ENCODE results near the gene GSK3B.

Gene GSK3B

GRCh38 chr3:120095979-120096426, 1.8 kb upstream of the GSK3B start:
- DNase-seq (ENCODE audit: low read depth in 2 of 2), result no peak

DNA sequence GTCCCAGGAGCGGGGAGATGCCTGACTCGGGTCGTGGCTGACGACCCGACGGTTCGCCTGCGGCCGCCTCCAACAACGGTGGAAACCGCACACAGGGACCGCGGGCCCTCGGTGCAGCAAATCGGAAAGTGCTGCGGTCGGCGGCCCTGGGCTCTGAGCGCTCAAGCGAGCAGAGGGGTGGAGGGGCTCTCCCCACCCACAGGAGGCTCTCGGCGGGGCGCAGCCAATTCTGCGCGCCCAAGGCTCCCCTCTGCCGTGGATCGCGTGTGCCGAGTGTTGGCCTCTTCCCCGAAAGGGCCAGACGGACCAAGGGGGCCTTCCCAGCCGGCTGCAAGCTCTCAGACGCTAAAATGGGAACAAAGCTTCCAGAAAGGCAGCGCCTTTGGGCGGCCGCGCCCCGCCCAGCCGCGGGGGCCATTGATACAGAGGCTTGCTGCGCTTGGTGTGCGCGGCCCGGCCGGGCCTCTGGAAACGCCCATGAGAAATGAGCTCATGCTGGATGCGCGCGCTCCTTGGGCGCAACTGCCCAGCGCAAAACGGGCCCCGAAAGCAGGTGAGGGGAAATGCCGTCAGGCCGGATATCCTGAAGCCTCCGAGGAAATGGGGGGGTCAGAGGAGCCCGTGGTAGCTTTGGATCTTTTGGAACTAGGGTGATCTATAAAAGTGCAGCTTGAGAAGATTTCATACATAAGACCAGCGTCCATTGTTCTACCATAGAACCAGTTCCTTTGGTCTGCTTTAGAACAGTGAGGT, 1.2 kb upstream of the GSK3B start:
- peak; percentile 53 to 73 for DNase-seq (ENCODE audit: low read depth in 2 of 2)

- DNase-seq (ENCODE audit: low read depth in 2 of 2), result peak in 1 of 2 donors; percentile 84
These were observed 554 bp upstream of the GSK3B start for GRCh38 chr3:120094776-120095225.

DNA sequence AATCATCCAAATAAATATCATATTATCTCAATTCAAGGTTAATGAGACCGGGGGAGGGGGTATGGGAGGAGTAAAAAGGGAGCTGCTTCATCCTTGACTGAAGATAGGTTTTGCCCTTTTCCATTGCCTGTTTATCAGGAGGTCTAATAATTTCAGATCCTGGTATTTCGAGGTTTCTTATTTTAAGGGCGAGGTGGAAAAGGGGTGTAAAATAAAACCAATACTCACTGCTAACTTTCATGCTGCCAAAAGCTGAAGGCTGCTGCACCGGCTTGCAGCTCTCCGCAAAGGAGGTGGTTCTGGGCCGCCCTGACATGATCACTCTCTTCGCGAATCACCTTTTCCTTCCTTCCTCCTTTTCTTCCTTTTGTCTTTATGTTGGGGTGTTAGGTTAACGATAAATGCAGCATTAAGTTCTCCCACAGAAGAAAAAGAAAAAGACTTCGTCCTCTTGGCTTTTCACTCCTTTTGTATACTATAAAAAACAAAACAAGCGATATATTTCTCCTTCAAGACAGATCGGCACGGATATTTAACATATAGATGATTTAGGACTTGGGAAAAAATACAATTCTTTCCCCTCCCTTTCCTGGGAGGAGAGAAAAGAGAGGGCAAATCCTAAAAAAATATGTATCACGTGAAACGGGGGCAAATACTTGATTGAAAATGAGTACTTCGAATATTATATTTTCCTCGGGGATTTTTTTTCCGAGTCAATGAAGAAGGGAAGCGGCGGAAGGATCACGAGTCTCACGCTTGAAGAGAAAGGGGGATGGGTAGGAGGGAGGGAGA, 932 bp downstream of the GSK3B start:
- peak in 1 of 2 donors; percentile 7 for DNase-seq (ENCODE audit: low read depth in 2 of 2)

DNA sequence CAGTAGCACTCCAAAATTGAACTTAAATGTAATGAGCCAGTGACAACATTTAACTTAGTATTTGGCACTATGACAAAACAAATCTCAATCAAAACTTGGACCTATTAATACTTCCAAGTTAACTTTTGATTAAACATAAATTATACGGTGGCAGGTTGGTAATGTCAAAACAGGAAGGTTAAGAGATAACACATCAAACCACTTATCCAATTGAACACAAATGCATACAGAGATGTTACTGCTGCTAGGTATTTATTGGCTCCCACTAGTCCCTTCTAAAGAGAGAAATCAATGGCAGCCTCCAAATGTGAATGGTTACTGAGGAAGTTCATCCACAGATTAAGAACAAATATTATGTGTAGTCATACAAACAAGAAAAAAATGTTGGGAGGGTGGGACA, 1.8 kb downstream of the GSK3B start:
- DNase-seq (ENCODE audit: low read depth in 2 of 2), result no peak

- no peak for DNase-seq (ENCODE audit: low read depth in 2 of 2)
These were observed 3.8 kb downstream of the GSK3B start for GRCh38 chr3:120090422-120090821.

DNA sequence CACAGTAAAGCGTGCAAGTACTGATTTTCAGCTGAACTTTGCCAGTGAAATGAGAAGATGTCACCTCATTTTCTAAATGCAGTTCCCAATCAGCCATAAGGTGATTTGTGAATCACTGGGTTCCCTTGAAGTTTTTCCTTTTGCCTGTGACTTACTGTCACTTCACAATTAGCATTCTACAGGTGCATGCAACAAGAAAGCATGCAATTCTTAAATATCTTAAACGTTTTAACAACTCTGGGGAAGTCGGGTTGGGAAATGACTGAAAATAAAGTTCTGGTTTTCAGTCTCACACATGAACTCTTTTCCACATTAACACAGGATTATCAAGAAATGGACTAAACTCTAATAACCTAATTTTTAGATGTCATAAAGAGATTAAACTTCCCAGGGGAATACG, 5.2 kb downstream of the GSK3B start:
- no peak for DNase-seq (ENCODE audit: low read depth in 2 of 2)

- no peak for DNase-seq (ENCODE audit: low read depth in 2 of 2)
These were observed 5.6 kb downstream of the GSK3B start for GRCh38 chr3:120088622-120089021.

GRCh38 chr3:120081719-120082118, 12.5 kb downstream of the GSK3B start:
- no peak for DNase-seq (ENCODE audit: low read depth in 2 of 2)

- DNase-seq (ENCODE audit: low read depth in 2 of 2), result no peak
These were observed 13.4 kb downstream of the GSK3B start for GRCh38 chr3:120080836-120081235.

DNA sequence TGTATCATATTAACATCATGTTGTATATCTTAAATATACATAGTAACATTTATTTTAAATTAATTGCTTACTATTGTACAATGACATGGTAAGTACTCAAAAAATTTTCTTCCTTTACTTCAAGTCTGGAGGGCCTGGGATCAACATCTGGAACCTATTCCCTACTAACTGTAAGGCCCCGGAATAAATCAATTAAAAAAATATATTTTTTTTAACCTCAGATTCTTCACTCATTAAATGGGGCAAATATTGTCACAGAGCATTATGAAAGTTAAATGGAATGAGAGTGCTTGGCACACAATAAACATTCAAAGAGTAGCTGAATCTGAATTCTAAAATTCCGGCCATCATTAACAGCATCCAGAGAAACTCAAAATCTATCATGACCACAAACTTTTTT, 16.5 kb downstream of the GSK3B start:
- DNase-seq (ENCODE audit: low read depth in 2 of 2), result no peak

DNA sequence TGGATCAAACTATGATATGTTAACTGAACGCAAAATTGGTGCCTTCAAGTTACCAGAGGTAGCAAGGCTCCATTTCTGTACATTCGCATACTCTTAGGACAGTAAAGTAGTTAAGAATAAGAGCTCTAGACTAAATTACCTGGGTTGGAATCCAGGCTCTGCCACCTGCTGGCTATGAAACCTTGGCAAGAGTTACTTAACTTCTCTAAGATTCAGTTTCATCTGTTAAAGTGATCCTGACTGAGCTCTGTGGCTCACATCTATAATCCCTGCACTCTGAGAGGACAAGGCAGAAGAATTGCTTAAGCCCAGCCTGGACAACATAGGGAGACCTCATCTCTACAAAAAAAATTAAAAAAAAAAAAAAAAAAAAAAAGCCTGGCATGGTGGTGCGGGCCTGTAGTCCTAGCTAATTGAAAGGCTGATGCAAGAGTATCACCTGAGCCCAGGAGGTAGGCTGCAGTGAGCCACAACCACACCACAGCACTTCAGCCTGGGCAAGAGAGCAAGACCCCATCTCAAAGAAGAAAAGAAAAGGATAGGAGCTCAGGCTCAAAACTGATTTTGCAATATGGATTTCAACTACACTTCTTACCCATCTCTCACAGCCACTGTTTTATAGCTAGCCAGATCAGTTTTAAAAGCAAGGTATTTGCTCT, 21.3 kb downstream of the GSK3B start:
- DNase-seq (ENCODE audit: low read depth in 2 of 2), result no peak

GRCh38 chr3:120071259-120071658, 23.0 kb downstream of the GSK3B start:
- DNase-seq (ENCODE audit: low read depth in 2 of 2), result no peak

DNA sequence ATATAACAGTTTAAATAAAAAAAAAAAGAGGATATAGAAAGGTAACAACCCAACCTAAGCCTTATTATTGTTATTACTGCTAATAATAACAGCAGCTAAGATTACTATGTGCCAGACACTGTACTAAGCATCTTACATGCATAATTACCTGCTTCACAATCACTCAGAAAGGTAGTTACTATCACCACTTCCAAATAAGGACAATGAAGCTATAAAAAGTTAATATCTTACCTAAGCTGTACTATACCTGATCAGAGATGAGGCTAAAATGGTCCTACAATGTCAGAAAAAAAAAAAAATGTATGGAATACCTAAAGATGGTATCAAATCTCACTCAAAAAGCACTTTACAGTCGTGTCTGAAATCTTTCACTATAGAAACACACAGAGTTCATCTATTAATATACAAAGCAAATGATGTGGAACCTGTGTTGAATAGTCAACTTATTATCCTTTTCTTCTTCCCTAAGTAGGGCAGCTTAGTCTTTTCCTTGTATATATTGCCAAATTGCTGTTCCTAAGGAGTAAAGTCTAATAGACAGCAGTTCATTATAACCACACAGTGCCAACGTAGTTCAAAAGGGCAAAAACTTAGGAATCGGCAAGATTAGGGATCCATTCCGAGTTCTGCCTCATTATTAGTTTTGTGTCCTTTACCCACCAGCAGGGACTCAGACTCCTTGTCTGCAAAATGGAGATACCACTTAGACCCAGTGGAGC, 23.8 kb downstream of the GSK3B start:
- DNase-seq (ENCODE audit: low read depth in 2 of 2), result no peak

DNA sequence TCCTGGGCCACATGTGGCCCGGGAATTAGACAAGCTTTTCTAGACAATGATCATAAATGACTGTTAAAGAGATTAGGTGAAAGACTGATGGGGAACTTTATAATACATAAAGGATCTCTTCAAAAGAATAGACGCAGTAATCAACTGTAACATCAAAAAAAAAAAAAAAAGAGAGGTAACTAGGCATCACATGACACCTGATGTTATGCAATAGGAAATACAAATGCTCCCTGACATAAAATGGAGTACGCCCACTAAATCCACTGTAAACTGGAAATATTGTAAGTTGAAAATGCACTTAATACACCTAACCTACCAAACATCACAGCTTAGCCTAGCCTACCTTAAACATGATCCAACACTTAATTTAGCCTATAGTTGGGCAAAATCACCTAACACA, 27.2 kb downstream of the GSK3B start:
- DNase-seq (ENCODE audit: low read depth in 2 of 2), result no peak

GRCh38 chr3:120066634-120067033, 27.6 kb downstream of the GSK3B start:
- DNase-seq (ENCODE audit: low read depth in 2 of 2), result no peak

DNA sequence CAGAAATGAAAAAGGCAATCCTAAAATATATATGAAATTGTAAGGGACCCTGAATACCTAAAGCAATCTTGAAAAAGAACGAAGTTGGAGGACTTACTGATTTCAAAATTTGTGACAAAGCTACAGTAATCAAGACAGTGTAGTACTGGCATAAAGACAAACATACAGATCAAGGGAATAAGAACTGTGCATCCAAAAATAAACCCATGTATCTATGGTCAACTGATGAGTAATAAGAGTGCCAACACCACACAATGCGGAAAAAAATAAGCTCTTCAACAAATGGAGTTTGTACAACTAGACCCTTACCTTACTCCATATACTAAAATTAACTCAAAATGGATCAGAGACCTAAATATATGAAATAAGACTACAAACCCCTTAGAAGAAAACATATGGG, 29.6 kb downstream of the GSK3B start:
- no peak for DNase-seq (ENCODE audit: low read depth in 2 of 2)

DNA sequence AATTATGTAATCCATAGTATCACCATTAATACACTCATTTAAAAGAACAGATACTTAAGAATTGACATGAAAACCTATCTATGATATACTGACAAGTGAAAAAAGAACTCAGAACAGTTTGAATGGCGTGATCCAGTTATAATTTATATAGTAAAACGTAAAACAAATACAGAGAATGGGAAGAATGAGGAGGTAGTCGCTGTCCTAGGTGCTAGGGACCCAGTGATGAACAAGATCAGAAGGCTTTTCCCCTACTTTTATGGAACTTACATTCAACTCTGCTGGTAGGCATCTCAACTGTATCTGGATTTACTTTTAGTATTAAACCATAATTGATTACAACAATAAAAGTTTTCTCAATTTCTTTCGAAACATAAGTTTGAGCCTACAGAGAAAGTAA, 31.8 kb downstream of the GSK3B start:
- no peak for DNase-seq (ENCODE audit: low read depth in 2 of 2)

- no peak for DNase-seq (ENCODE audit: low read depth in 2 of 2)
These were observed 35.0 kb downstream of the GSK3B start for GRCh38 chr3:120059081-120059864.

DNA sequence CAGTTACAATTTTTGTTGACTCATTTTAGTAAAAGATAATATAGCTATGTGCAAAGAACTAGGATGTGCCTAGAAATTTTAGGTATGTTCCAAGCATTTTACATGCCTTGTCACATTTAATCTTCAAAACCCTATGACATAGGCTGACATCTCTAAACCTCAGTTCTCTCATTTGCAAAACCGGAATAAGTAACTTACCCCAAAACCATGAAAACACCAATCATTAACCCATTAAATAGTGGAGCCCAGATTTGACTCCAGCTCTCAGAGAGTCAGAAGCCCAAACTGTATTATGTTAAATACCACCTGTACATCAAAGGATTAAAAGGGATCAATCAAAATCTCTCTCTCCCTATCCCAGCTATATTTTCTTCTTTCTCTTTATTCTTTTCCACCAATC, 36.6 kb downstream of the GSK3B start:
- no peak for DNase-seq (ENCODE audit: low read depth in 2 of 2)

- DNase-seq (ENCODE audit: low read depth in 2 of 2), result no peak
These were observed 37.2 kb downstream of the GSK3B start for GRCh38 chr3:120057029-120057428.
